Effector memory CD4-positive, alpha-beta T cell (primary cell): ENCODE results near the gene SMIM23.

Experiments
- DNase-seq, 3 donors: peaks; one replicate each; pipeline ENCODE4 v3.0.0-alpha.2; 2020
- H3K27ac ChIP-seq: 2 replicates; pipeline ENCODE4 v1.7.0; 2013; ENCODE audit warnings: mild to moderate bottlenecking, low read length, moderate library complexity; ENCODE audit not compliant: insufficient read depth, poor library complexity, severe bottlenecking
- H3K27me3 ChIP-seq: replicated peaks from 2 replicates; pipeline ENCODE4 v1.7.0; 2013; ENCODE audit warnings: mild to moderate bottlenecking, low read length; ENCODE audit not compliant: insufficient read depth, control insufficient read depth, poor library complexity, severe bottlenecking
- H3K36me3 ChIP-seq: 2 replicates; pipeline ENCODE4 v1.7.0; 2013; ENCODE audit warnings: mild to moderate bottlenecking, low read length, moderate library complexity; ENCODE audit not compliant: control insufficient read depth, insufficient read depth
- H3K4me1 ChIP-seq: 2 replicates; pipeline ENCODE4 v1.7.0; 2013; ENCODE audit warnings: low read length, mild to moderate bottlenecking; ENCODE audit not compliant: control insufficient read depth, insufficient read depth, poor library complexity, severe bottlenecking
- H3K4me3 ChIP-seq: 2 replicates; pipeline ENCODE4 v1.7.0; 2013; ENCODE audit warnings: low read length, low read depth, mild to moderate bottlenecking; ENCODE audit not compliant: insufficient read depth, poor library complexity, severe bottlenecking
- H3K9me3 ChIP-seq: 2 replicates; pipeline ENCODE4 v1.7.0; 2013; ENCODE audit warnings: mild to moderate bottlenecking, low read length, moderate library complexity; ENCODE audit not compliant: control insufficient read depth

Gene SMIM23

GRCh38 chr5:171748720-171749119 is 36.9 kb upstream of the SMIM23 start:
- H3K4me3 ChIP-seq = no peak overlapping the region
- no peaks in the 10 kb centered on the region for H3K9me3 ChIP-seq
- H3K4me1 ChIP-seq = no peaks in the 10 kb centered on the region
- no peak for DNase-seq
- no peaks in the 10 kb centered on the region for H3K27me3 ChIP-seq
- no peak overlapping the region for H3K27ac ChIP-seq
- no peaks in the 10 kb centered on the region for H3K36me3 ChIP-seq

GRCh38 chr5:171749365-171749764 is 36.3 kb upstream of the SMIM23 start:
- no peak overlapping the region for H3K27ac ChIP-seq
- H3K4me1 ChIP-seq = no peaks in the 10 kb centered on the region
- no peaks in the 10 kb centered on the region for H3K27me3 ChIP-seq
- no peak overlapping the region for H3K4me3 ChIP-seq
- H3K9me3 ChIP-seq = no peaks in the 10 kb centered on the region
- H3K36me3 ChIP-seq = no peaks in the 10 kb centered on the region
- no peak for DNase-seq

GRCh38 chr5:171750311-171750788 is 35.3 kb upstream of the SMIM23 start:
- Histone ChIP-seq H3K27me3 (no peaks in the 10 kb centered on the region), H3K4me3 (no peak overlapping the region), H3K36me3 (no peaks in the 10 kb centered on the region), H3K9me3 (no peaks in the 10 kb centered on the region), H3K27ac (no peak overlapping the region), H3K4me1 (no peaks in the 10 kb centered on the region)
- no peak for DNase-seq

- Histone ChIP-seq H3K36me3 (no peaks in the 10 kb centered on the region), H3K4me3 (no peak overlapping the region)
- DNase-seq = no peak
These were observed 30.2 kb upstream of the SMIM23 start for GRCh38 chr5:171755354-171755821.

DNA sequence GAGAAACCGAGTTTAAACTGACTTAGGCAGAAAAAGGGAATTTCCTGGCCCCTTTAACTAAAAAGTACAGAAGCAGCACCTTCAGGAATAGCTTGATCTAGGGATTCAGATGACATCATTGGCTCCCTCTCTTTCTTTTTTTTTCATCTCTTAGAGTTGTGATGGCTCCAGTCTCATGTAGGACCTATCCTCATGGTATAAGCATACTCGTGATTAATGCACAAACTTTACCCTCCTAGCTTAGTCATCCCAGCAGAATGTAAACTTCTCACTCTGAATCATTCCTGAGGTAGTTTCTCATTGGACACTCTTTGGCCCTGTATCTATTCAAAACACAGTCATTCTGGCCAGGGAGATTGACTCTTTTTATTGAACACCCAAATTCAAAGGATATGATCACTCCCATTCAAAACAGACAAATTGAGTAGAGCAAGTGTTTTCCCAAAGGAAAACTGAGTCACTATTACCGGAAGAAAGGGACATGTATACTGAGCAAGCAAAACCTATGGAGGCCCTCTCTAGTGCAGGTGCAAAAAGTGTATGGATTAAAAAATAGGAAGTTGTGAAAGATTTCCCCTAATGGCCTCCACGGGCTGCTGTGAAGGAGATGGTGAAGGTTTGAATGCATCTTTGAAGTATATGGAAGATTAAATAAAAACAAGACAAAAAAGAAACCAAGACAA is 27.6 kb upstream of the SMIM23 start:
- no peak overlapping the region for H3K4me3 ChIP-seq
- H3K27me3 ChIP-seq = no peaks in the 10 kb centered on the region
- H3K4me1 ChIP-seq = no peaks in the 10 kb centered on the region
- DNase-seq = no peak
- no peaks in the 10 kb centered on the region for H3K36me3 ChIP-seq
- no peak overlapping the region for H3K27ac ChIP-seq
- H3K9me3 ChIP-seq = no peaks in the 10 kb centered on the region

More at GRCh38 chr5:171755354-171755821, 30.2 kb upstream of the SMIM23 start:
- H3K27ac ChIP-seq = no peak overlapping the region
- no peaks in the 10 kb centered on the region for H3K4me1 ChIP-seq
- H3K27me3 ChIP-seq = no peaks in the 10 kb centered on the region
- no peaks in the 10 kb centered on the region for H3K9me3 ChIP-seq

- Histone ChIP-seq H3K4me1 (no peaks in the 10 kb centered on the region), H3K27me3 (no peaks in the 10 kb centered on the region), H3K27ac (no peak overlapping the region), H3K9me3 (no peaks in the 10 kb centered on the region), H3K4me3 (no peak overlapping the region), H3K36me3 (no peaks in the 10 kb centered on the region)
- no peak for DNase-seq
These were observed 25.8 kb upstream of the SMIM23 start for GRCh38 chr5:171759777-171760176.

DNA sequence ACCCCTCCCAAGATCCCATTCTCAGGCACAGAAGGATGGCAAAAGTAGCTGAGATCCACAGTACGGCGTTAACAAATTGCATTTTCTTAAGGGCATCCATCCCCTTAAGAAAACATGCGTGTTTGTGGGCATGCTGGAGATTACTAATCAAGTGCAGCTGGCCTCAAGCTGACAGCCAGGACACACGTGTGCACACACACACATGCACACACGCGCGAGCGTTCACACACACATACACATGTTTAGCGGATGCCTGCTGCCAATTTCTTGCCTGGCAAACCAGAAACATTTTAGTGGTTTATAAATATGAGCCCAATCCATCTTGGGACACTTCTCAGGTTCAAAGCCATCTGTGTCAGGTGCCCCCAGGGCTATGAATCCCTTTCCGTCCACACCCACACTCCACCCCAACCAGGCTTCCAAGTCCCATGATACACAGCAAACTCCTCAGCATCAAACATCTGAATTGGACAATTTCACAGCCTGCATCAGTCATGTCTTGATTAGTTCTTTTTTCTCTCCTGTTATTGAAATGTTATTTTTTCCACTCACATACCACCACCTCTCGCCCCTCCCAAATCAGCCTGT is 23.5 kb upstream of the SMIM23 start:
- DNase-seq = no peak
- no peaks in the 10 kb centered on the region for H3K36me3 ChIP-seq
- H3K4me1 ChIP-seq = no peaks in the 10 kb centered on the region

DNA sequence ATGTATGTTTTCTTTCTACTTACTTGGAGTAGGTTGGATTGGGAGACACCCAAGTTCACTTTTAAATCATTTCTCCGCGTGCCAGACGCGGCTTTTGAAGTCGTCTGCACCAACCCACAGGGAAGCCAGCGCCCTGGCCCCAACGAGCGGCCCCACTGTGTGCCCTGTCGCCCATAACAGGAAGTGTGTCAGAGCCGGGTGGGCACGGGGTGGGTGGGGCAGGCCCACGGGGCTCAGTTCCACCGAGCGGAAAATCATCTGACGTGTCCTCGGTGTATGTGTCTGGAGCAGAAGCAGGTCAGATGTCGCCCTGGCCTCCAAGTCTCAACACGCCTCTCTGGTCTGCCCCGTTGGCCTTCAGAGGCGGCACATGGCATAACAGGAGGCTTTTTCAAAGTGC is 22.7 kb upstream of the SMIM23 start:
- Histone ChIP-seq H3K4me3 (no peak overlapping the region), H3K27me3 (no peaks in the 10 kb centered on the region), H3K9me3 (no peaks in the 10 kb centered on the region), H3K36me3 (no peaks in the 10 kb centered on the region), H3K4me1 (no peaks in the 10 kb centered on the region), H3K27ac (no peak overlapping the region)
- DNase-seq = no peak

More for the DNA sequence above, 23.5 kb upstream of the SMIM23 start:
- no peaks in the 10 kb centered on the region for H3K9me3 ChIP-seq
- no peaks in the 10 kb centered on the region for H3K27me3 ChIP-seq
- no peak overlapping the region for H3K27ac ChIP-seq
- no peak overlapping the region for H3K4me3 ChIP-seq

- Histone ChIP-seq H3K9me3 (no peaks in the 10 kb centered on the region), H3K36me3 (no peaks in the 10 kb centered on the region), H3K4me3 (no peak overlapping the region), H3K27ac (no peak overlapping the region), H3K4me1 (no peaks in the 10 kb centered on the region), H3K27me3 (no peaks in the 10 kb centered on the region)
- DNase-seq = no peak
These were observed 21.4 kb upstream of the SMIM23 start for GRCh38 chr5:171764265-171764664.

DNA sequence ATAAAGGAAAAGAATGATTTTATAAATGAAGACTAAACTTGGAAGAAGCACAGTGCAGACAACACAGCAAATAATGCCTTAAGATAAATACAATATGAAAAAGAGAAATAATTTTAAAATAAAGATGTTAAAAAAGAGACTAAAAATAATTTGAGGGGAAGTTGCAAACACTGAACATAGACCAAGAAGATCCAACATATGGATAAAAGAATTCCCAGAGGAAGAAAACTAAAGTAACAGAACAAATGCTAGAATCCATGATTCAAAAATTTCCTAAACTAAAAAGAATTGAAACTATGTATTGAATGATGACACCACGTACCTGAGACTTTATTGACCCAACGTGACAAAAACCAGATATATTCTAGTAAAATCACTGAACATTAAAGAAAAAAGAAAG is 18.7 kb upstream of the SMIM23 start:
- Histone ChIP-seq H3K4me3 (no peak overlapping the region), H3K27me3 (no peaks in the 10 kb centered on the region), H3K36me3 (no peaks in the 10 kb centered on the region), H3K9me3 (no peaks in the 10 kb centered on the region), H3K4me1 (no peaks in the 10 kb centered on the region), H3K27ac (no peak overlapping the region)
- no peak for DNase-seq
